K562 (cell line): ENCODE data around the gene PTGES3. TPM values are rescaled to one million over a fixed set of nuclear protein-coding genes. Genes with fewer than 3 reads are reported as not detected.

Source experiments
- ATAC-seq: fragments of 200-7000 bp; cut with Tn5 transposase; 3 replicates; pipeline ENCODE4 v1.9.1; 2020; ENCODE audit warnings: moderate library complexity
- BruUV-seq: library from RNA; stranded (reverse); fragments of 400-500 nt; replicated peaks from 2 replicates; lab custom pipeline; 2021; lab: Mats Ljungman, UMichigan
- CTCF ChIA-PET: fragments of 300-600 bp; formaldehyde crosslinking; extraction: SDS; loops from one replicate; lab custom pipeline; 2021; ENCODE audit warnings: low intra/inter-chr PET ratio; lab: Yijun Ruan, JAX
- POLR2A ChIA-PET: fragments of 300-600, 350-650 bp; sonication (Branson Sonifier 250); formaldehyde crosslinking; extraction: SDS; loops from one replicate; lab custom pipeline; 2021; ENCODE audit warnings: antibody characterized with exemption, inconsistent platforms; lab: Yijun Ruan, JAX
- DNase-seq, 4 experiments: peaks; one replicate each; pipeline versions ENCODE4 v3.0.0 to v3.0.0-alpha.2; 2011 to 2018; ENCODE audit warnings: low spot score in 3 of 4, mixed read lengths in 3 of 4; ENCODE audit errors: extremely low read depth in 1 of 4
- FAIRE-seq: peaks from 2 replicates; lab custom pipeline; 2011; peaks lifted over from hg19 to GRCh38; lab: Jason Lieb, UNC
- H2AFZ ChIP-seq: 2 replicates; pipeline ENCODE4 v1.6.0; 2011; ENCODE audit warnings: low read depth, low read length, control low read depth, inconsistent platforms
- H3K27ac ChIP-seq: fragments of 200-600 bp; 3 replicates; pipeline ENCODE4 v1.8.0; 2011; ENCODE audit warnings: low read depth, mild to moderate bottlenecking, control low read depth, inconsistent platforms, low read length, moderate library complexity, mixed read lengths; ENCODE audit errors: extremely low read depth
- H3K27me3 ChIP-seq, 2 experiments: fragments of 300-600 bp in 1 of 2; 2 replicates in 1 of 2; 3 replicates in 1 of 2; pipeline versions ENCODE4 v1.6.0 to v1.8.0; 2011; ENCODE audit warnings: inconsistent platforms in 2 of 2, low read length in 2 of 2, mild to moderate bottlenecking in 1 of 2, mixed read lengths in 1 of 2, moderate library complexity in 1 of 2; ENCODE audit not compliant: control insufficient read depth in 2 of 2, insufficient read depth in 2 of 2
- H3K36me3 ChIP-seq: fragments of 300-600 bp; 3 replicates; pipeline ENCODE4 v1.8.0; 2011; ENCODE audit warnings: mild to moderate bottlenecking, low read length, inconsistent platforms; ENCODE audit not compliant: control insufficient read depth, insufficient read depth
- H3K4me1 ChIP-seq, 2 experiments: fragments of 200-600 bp in 1 of 2; replicated peaks in 1 of 2; 2 replicates in 1 of 2; 3 replicates in 1 of 2; pipeline versions ENCODE4 v1.5.1 to v1.8.0; 2011; ENCODE audit warnings: inconsistent platforms in 2 of 2, low read length in 2 of 2, mild to moderate bottlenecking in 1 of 2, mixed read lengths in 1 of 2, moderate library complexity in 1 of 2; ENCODE audit not compliant: control insufficient read depth in 2 of 2, insufficient read depth in 2 of 2
- H3K4me2 ChIP-seq: 2 replicates; pipeline ENCODE4 v1.6.1; 2011; ENCODE audit warnings: low read length, control low read depth, inconsistent platforms, mixed read lengths; ENCODE audit not compliant: insufficient read depth
- H3K4me3 ChIP-seq: fragments of 200-600 bp; sonication (generic), shearing (Covaris generic); 2 replicates; pipeline ENCODE4 v1.5.1; 2016; ENCODE audit warnings: control low read depth, inconsistent platforms
- H3K79me2 ChIP-seq: fragments of 200-600 bp; 3 replicates; pipeline ENCODE4 v1.8.0; 2011; ENCODE audit warnings: low read length, inconsistent platforms; ENCODE audit not compliant: control insufficient read depth, insufficient read depth
- H3K9ac ChIP-seq, 2 experiments: 2 replicates each; pipeline versions ENCODE4 v1.6.0 to v1.6.1; 2011; ENCODE audit warnings: low read depth in 2 of 2, low read length in 2 of 2, control low read depth in 1 of 2, inconsistent platforms in 1 of 2, mild to moderate bottlenecking in 1 of 2, mixed read lengths in 1 of 2; ENCODE audit not compliant: insufficient read depth in 1 of 2
- H3K9me1 ChIP-seq: one replicate; pipeline ENCODE4 v1.6.0; 2011; ENCODE audit warnings: inconsistent platforms, mild to moderate bottlenecking, low read length, moderate library complexity; ENCODE audit not compliant: control insufficient read depth, insufficient read depth
- H3K9me3 ChIP-seq: replicated peaks from 2 replicates; pipeline ENCODE4 v1.5.1; 2011; ENCODE audit warnings: low read depth, low read length, inconsistent platforms; ENCODE audit not compliant: control insufficient read depth, insufficient read depth
- H4K20me1 ChIP-seq: replicated peaks from 2 replicates; pipeline ENCODE4 v1.6.1; 2011; ENCODE audit warnings: low read length, inconsistent platforms, mixed read lengths; ENCODE audit not compliant: control insufficient read depth, insufficient read depth
- CC2D1A ChIP-seq: fragments of 450-650 bp; IDR thresholded peaks from 2 replicates; pipeline ENCODE4 v1.6.1; 2017; ENCODE audit warnings: mild to moderate bottlenecking
- ELF1 ChIP-seq: fragments of 200-800 bp; sonication (Bioruptor generic); IDR thresholded peaks from 2 replicates; pipeline ENCODE4 v1.6.1; 2016; ENCODE audit warnings: missing genetic modification characterization, missing compliant biosample characterization
- GABPB2 ChIP-seq: fragments of 250-450 bp; sonication (Bioruptor Pico); conservative IDR thresholded peaks from 2 replicates; pipeline ENCODE4 v1.5.1; 2021; ENCODE audit warnings: mild to moderate bottlenecking
- HSF4 ChIP-seq: fragments of 250-450 bp; sonication (Bioruptor Pico); IDR thresholded peaks from 2 replicates; pipeline ENCODE4 v2.1.2; 2022; ENCODE audit warnings: mild to moderate bottlenecking, moderate library complexity, borderline replicate concordance
- RHOXF2B ChIP-seq: fragments of 250-450 bp; sonication (Bioruptor Pico); conservative IDR thresholded peaks from 2 replicates; pipeline ENCODE4 v1.5.1; 2021
- TGIF2 ChIP-seq: sonication (generic); formaldehyde crosslinking; IDR thresholded peaks from 2 replicates; pipeline ENCODE4 v1.8.1; 2022; ENCODE audit warnings: mild to moderate bottlenecking, missing genetic modification reagents, moderate library complexity
- TRIM28 ChIP-seq: fragments of 450-650 bp; IDR thresholded peaks from 2 replicates; pipeline ENCODE4 v1.6.1; 2017
- WGBS: fragments of 100-300 bp; shearing (Covaris generic); methylation state at CpG from one replicate; pipeline ENCODE4 v1.1.6; 2016; ENCODE audit warnings: low coverage, mixed read lengths; ENCODE audit not compliant: insufficient coverage; ENCODE audit errors: missing lambda C conversion rate; 5-methylcytosine and 5-hydroxymethylcytosine counted together
- in situ Hi-C: fragments of 300-500 bp; cut with MboI; formaldehyde crosslinking; loops from 4 replicates; pipeline ENCODE4 v1.15.0; 2018; ENCODE audit warnings: inconsistent platforms, mixed read lengths
- intact Hi-C: fragments of 100-400 bp; cut with micrococcal nuclease; formaldehyde crosslinking; loops from 2 replicates; pipeline ENCODE4 v1.14.2; 2022
- polyA plus RNA-seq, 8 experiments: library from polyadenylated mRNA; depleted of rRNA in 4 of 8; stranded (reverse) in 5 of 8; unstranded in 3 of 8; fragments of >200 nt; fragmentation: Nextera tagmentation in 2 of 8; fragmentation: Illumina TruSeq in 1 of 8; extraction: Ambion mirVana in 2 of 8; extraction: Trizol in 1 of 8; gene quantifications; 2 replicates each; pipeline versions ENCODE4 v1.2.1 to v1.2.3, GENCODE V29; 2011 to 2014; ENCODE audit warnings: inconsistent platforms in 1 of 8, missing spikeins in 1 of 8
- total RNA-seq, 7 experiments: library from RNA; depleted of rRNA in 6 of 7; stranded (reverse); fragments of >200 nt in 6 of 7; fragmentation: Illumina TruSeq in 2 of 7; extraction: Trizol in 2 of 7; gene quantifications; 2 replicates each; pipeline versions ENCODE4 v1.2.1 to v1.2.3, GENCODE V29; 2011 to 2021; ENCODE audit warnings: low replicate concordance in 1 of 7

PTGES3 gene
- total and polyA plus RNA-seq, 9 of the 15 experiments (the other 6 are each of a cell fraction or from before 2014, with no cell fraction given): 163 to 501 (median 213) TPM

DNA sequence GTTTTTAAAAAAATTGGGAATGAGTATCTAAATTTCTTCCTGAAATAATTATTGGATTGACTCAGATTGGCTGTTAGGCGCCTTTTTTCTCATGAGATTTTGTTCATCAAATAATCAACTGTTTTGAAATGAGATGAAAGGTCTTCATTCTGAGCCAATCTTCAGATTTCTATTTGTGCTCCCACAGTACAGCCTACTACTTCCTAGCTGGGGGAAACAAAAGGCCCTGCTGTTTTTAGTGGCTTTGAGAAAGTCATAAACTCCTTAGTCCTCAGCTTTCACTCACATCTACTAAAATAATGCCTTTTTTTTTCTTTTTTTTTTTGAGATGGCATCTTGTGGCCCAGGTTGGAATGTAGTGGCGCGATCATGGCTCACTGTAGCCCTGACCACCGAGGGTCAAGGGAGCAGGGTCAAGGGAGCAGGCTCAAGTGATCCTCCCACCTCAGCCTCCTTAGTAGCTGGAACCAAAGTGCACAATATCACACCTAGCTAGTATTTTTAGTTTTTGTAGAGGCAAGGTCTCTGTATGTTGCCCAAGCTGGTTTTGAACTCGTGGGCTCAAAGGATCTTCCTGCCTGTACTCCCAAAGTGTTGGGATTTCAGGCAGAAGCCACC is 21.8 kb upstream of the PTGES3 start:
- TF ChIP-seq GABPB2: no peak
- TF ChIP-seq TRIM28: no peak
- TF ChIP-seq HSF4 (CRISPR knock-in tag): no peak
- TF ChIP-seq TGIF2 (CRISPR knock-in tag): no peak
- TF ChIP-seq ELF1 (tag): no peak
- no peak for TF ChIP-seq CC2D1A
- no peak for TF ChIP-seq RHOXF2B (CRISPR knock-in tag)
- no TSS peak for BruUV-seq
- Histone ChIP-seq H3K4me3 (no peak overlapping the region), H3K9me3 (no peaks in the 10 kb centered on the region), H3K9ac (no peak overlapping the region), H3K4me1 (no peaks in the 10 kb centered on the region; a peak in 1 of 5 replicates), H2AFZ (no peak overlapping the region), H3K36me3 (peaks cover 36% of the 10 kb centered on the region), H3K9me1 (no peaks in the 10 kb centered on the region), H3K27ac (peak overlapping the region; percentile 34; the same call in 1 of the 3 replicates), H4K20me1 (peaks cover 2% of the 10 kb centered on the region; the same call in 1 of the 2 replicates), H3K79me2 (peaks cover 8% of the 10 kb centered on the region), H3K27me3 (no peaks in the 10 kb centered on the region), H3K4me2 (no peak overlapping the region)
- no peak for FAIRE-seq
- POLR2A ChIA-PET: interaction anchor here (2.4 to 3.0 kb wide), 3 partner anchors 10 to 16 kb away, joined by 13 to 32 read pairs (median 15); partner anchors contain the start of gene NACA
- peak; percentile 39 for ATAC-seq
- WGBS: 53% methylated on average over 5 of the region's 5 CpGs
- intact Hi-C loops: no loop called here
- in situ Hi-C loops: no loop called here
- CTCF ChIA-PET: no interaction called here
- no peak for DNase-seq
